Measurements from ENCODE around the gene DNASE1.

Gene DNASE1

GRCh38 chr16:3656491-3657468 lies 2.3 kb downstream of the DNASE1 start:
- H3K27ac ChIP-seq (ENCODE audit: low read length) = no peak overlapping the region
- H3K27me3 ChIP-seq (ENCODE audit: insufficient read depth, low read length) = no peaks in the 10 kb centered on the region
- no peaks in the 10 kb centered on the region for H3K9me3 ChIP-seq (ENCODE audit: insufficient read depth, low read depth, low read length)
- H3K36me3 ChIP-seq (ENCODE audit: insufficient read depth, low read depth, low read length) = peaks cover 77% of the 10 kb centered on the region
- no peak overlapping the region for H3K9ac ChIP-seq (ENCODE audit: low read depth, low read length)
- no peak overlapping the region for H3K4me3 ChIP-seq (ENCODE audit: low read length)
- H3K4me1 ChIP-seq (ENCODE audit: insufficient read depth, low read length) = peaks cover 10% of the 10 kb centered on the region; the same call in 1 of the 2 replicates

DNA sequence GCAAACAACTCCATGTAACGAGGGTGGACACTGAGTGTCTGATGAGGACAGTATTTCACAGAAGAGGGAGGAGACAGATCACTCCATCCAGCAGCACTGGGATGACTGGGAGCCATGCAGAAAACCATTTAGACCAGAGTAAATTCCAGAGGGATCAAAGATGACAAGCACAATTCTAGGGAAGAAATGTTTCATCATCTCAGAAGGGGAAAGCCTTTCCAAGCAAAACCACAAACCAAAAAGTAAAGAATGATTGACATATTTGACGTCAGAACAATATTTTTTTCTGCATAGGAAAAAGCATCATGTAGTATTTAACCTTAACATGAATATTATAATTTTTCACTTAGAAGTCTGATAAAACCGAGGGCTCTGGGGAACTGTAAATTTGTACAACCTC lies 4.8 kb downstream of the DNASE1 start:
- Histone ChIP-seq H3K9me3 (ENCODE audit: insufficient read depth, low read depth, low read length) (no peaks in the 10 kb centered on the region), H3K36me3 (ENCODE audit: insufficient read depth, low read depth, low read length) (peaks cover 96% of the 10 kb centered on the region), H3K27me3 (ENCODE audit: insufficient read depth, low read length) (no peaks in the 10 kb centered on the region), H3K4me1 (ENCODE audit: insufficient read depth, low read length) (peaks cover 3% of the 10 kb centered on the region; the same call in 1 of the 2 replicates), H3K9ac (ENCODE audit: low read depth, low read length) (no peak overlapping the region), H3K27ac (ENCODE audit: low read length) (no peak overlapping the region), H3K4me3 (ENCODE audit: low read length) (no peak overlapping the region)

DNA sequence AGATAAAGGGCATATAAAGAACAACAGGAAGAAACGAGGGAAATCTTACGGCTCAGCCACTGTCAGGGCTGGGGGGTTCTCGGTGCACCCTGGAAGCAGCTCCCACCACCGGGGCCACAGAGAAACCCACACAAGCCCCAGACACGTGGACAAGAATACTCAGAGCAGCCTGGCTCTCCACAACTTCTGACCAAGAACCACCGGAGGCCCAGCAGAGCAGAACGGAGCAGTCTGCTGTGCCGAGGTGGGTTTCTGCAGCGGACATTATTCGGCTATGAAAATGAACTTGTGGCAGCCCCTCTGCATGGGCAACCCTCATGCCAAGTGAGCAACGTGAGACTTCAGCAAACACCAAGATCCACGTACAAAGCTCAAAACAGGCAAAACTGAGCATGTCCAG lies 6.8 kb downstream of the DNASE1 start:
- peaks cover 99% of the 10 kb centered on the region for H3K36me3 ChIP-seq (ENCODE audit: insufficient read depth, low read depth, low read length)

GRCh38 chr16:3661922-3662321 lies 7.4 kb downstream of the DNASE1 start:
- Histone ChIP-seq H3K9me3 (ENCODE audit: insufficient read depth, low read depth, low read length) (no peaks in the 10 kb centered on the region), H3K36me3 (ENCODE audit: insufficient read depth, low read depth, low read length) (peaks cover 98% of the 10 kb centered on the region), H3K4me3 (ENCODE audit: low read length) (no peak overlapping the region), H3K27me3 (ENCODE audit: insufficient read depth, low read length) (no peaks in the 10 kb centered on the region), H3K9ac (ENCODE audit: low read depth, low read length) (no peak overlapping the region), H3K27ac (ENCODE audit: low read length) (no peak overlapping the region), H3K4me1 (ENCODE audit: insufficient read depth, low read length) (no peaks in the 10 kb centered on the region)

More for the DNA sequence above, 6.8 kb downstream of the DNASE1 start:
- no peaks in the 10 kb centered on the region for H3K9me3 ChIP-seq (ENCODE audit: insufficient read depth, low read depth, low read length)
- H3K4me3 ChIP-seq (ENCODE audit: low read length) = no peak overlapping the region
- no peaks in the 10 kb centered on the region for H3K27me3 ChIP-seq (ENCODE audit: insufficient read depth, low read length)
- H3K4me1 ChIP-seq (ENCODE audit: insufficient read depth, low read length) = no peaks in the 10 kb centered on the region
- no peak overlapping the region for H3K9ac ChIP-seq (ENCODE audit: low read depth, low read length)
- no peak overlapping the region for H3K27ac ChIP-seq (ENCODE audit: low read length)

- H3K9me3 ChIP-seq (ENCODE audit: insufficient read depth, low read depth, low read length) = no peaks in the 10 kb centered on the region
- no peaks in the 10 kb centered on the region for H3K4me1 ChIP-seq (ENCODE audit: insufficient read depth, low read length)
- H3K9ac ChIP-seq (ENCODE audit: low read depth, low read length) = no peak overlapping the region
- no peak overlapping the region for H3K4me3 ChIP-seq (ENCODE audit: low read length)
- peaks cover 95% of the 10 kb centered on the region for H3K36me3 ChIP-seq (ENCODE audit: insufficient read depth, low read depth, low read length)
- H3K27me3 ChIP-seq (ENCODE audit: insufficient read depth, low read length) = no peaks in the 10 kb centered on the region
- no peak overlapping the region for H3K27ac ChIP-seq (ENCODE audit: low read length)
These were observed 8.1 kb downstream of the DNASE1 start for GRCh38 chr16:3662601-3663000.

DNA sequence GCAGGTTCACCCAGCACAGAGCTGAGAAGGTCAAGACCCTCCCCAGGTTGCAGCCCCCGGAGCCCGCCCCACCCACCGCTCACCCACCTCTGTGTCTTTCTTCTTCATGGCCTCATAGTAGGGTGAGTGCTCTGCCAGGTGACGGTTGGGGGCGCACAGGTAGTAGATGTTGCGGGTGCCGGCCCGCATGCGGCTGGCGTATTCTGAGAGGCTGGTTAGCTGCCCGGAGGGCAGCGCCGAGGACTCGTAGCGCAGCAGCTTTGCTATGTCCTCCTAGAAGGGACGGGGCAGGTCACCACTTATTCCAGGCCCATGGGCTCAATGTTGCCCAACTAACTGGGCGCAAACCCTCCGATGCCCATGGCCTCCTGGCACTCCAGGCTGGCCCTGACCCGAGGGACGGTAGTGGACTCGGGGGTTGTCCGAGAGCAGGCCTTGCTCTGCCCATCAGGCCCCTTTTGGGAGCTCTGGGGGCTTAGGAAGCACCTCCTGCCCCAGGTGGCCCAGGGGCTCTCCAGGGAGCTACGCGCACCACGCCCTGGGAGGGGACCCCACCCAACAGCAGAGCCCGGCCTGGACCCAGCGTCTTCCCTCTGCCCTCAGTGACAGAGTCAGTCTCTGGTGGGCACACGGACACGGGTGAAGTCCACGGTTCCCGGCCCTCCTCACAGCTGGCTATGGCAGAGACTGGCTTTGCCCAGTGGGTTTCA lies 9.9 kb downstream of the DNASE1 start:
- no peak overlapping the region for H3K27ac ChIP-seq (ENCODE audit: low read length)
- H3K9me3 ChIP-seq (ENCODE audit: insufficient read depth, low read depth, low read length) = no peaks in the 10 kb centered on the region
- H3K9ac ChIP-seq (ENCODE audit: low read depth, low read length) = no peak overlapping the region
- H3K4me1 ChIP-seq (ENCODE audit: insufficient read depth, low read length) = no peaks in the 10 kb centered on the region
- H3K4me3 ChIP-seq (ENCODE audit: low read length) = no peak overlapping the region
- no peaks in the 10 kb centered on the region for H3K27me3 ChIP-seq (ENCODE audit: insufficient read depth, low read length)
- peaks cover 89% of the 10 kb centered on the region for H3K36me3 ChIP-seq (ENCODE audit: insufficient read depth, low read depth, low read length)

- Histone ChIP-seq H3K4me3 (ENCODE audit: low read length) (no peak overlapping the region), H3K27me3 (ENCODE audit: insufficient read depth, low read length) (no peaks in the 10 kb centered on the region), H3K9me3 (ENCODE audit: insufficient read depth, low read depth, low read length) (no peaks in the 10 kb centered on the region), H3K36me3 (ENCODE audit: insufficient read depth, low read depth, low read length) (peaks cover 80% of the 10 kb centered on the region), H3K27ac (ENCODE audit: low read length) (no peak overlapping the region), H3K9ac (ENCODE audit: low read depth, low read length) (no peak overlapping the region), H3K4me1 (ENCODE audit: insufficient read depth, low read length) (no peaks in the 10 kb centered on the region)
These were observed 11.0 kb downstream of the DNASE1 start for GRCh38 chr16:3665508-3665907.

DNA sequence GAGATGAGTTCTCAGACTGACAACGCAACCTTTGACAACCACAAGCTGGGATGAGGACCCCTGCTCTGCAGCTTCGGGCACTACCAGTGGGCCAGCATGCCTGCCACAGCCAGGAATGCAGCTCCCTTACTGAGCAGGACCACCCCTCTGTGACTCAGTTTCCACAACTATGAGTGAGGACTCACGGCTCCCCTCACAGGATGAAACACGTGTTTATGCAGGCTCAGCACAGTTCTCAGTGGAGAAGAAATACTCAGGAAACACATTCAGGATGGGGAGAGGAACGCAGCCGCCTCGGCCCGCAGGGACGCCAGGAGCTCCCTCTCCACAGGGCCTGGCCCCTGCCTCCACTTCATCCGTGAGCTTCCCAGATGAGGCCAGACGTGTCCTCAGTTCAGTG lies 14.1 kb downstream of the DNASE1 start:
- Histone ChIP-seq H3K9ac (ENCODE audit: low read depth, low read length) (no peak overlapping the region), H3K36me3 (ENCODE audit: insufficient read depth, low read depth, low read length) (peaks cover 79% of the 10 kb centered on the region), H3K27me3 (ENCODE audit: insufficient read depth, low read length) (no peaks in the 10 kb centered on the region), H3K4me1 (ENCODE audit: insufficient read depth, low read length) (no peaks in the 10 kb centered on the region), H3K27ac (ENCODE audit: low read length) (no peak overlapping the region), H3K9me3 (ENCODE audit: insufficient read depth, low read depth, low read length) (no peaks in the 10 kb centered on the region), H3K4me3 (ENCODE audit: low read length) (no peak overlapping the region)

DNA sequence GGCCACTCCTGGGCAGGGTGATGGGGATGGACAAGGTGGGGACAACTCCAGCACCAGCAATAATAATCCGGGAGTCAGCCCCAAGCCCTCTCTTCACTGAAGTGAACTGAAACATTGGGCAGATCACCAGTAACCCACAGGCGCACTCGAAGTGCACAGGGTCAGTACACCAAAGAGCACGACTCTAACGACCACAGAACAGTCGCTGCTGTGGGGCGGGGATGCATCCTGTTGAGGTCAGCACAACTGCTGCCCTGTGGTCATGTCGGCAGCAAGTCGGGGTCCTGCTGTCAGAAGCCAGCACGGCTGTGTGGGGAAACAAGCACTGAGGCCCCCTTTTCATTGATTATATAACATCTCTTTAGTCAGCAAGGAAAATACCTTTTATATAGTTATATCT lies 14.6 kb downstream of the DNASE1 start:
- Histone ChIP-seq H3K36me3 (ENCODE audit: insufficient read depth, low read depth, low read length) (peaks cover 79% of the 10 kb centered on the region), H3K9ac (ENCODE audit: low read depth, low read length) (no peak overlapping the region), H3K27me3 (ENCODE audit: insufficient read depth, low read length) (no peaks in the 10 kb centered on the region), H3K4me1 (ENCODE audit: insufficient read depth, low read length) (no peaks in the 10 kb centered on the region), H3K9me3 (ENCODE audit: insufficient read depth, low read depth, low read length) (no peaks in the 10 kb centered on the region), H3K27ac (ENCODE audit: low read length) (no peak overlapping the region), H3K4me3 (ENCODE audit: low read length) (no peak overlapping the region)

DNA sequence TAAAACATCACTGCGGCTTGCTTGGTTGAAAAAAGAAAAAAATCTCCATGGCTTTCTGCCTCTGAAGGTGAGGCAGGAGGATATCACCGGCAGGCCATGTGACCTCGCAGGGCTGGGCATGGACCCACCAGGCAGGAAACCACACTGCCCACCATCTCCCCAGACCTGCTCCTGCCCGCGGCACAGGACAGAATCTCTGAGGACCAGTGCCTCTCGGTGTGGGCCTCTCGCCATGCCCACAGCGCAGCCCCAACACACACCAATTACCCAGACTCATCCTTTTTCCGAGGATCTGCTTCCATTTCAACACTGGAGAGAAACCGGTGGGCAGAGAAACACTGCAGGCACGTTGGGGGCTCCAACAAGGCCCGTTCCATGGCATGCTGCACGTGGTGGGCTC lies 16.2 kb downstream of the DNASE1 start:
- H3K27ac ChIP-seq (ENCODE audit: low read length) = no peak overlapping the region
- no peaks in the 10 kb centered on the region for H3K4me1 ChIP-seq (ENCODE audit: insufficient read depth, low read length)
- no peak overlapping the region for H3K4me3 ChIP-seq (ENCODE audit: low read length)
- H3K36me3 ChIP-seq (ENCODE audit: insufficient read depth, low read depth, low read length) = peaks cover 79% of the 10 kb centered on the region
- H3K9ac ChIP-seq (ENCODE audit: low read depth, low read length) = no peak overlapping the region
- H3K9me3 ChIP-seq (ENCODE audit: insufficient read depth, low read depth, low read length) = no peaks in the 10 kb centered on the region
- H3K27me3 ChIP-seq (ENCODE audit: insufficient read depth, low read length) = no peaks in the 10 kb centered on the region

- peaks cover 79% of the 10 kb centered on the region for H3K36me3 ChIP-seq (ENCODE audit: insufficient read depth, low read depth, low read length)
- no peak overlapping the region for H3K4me3 ChIP-seq (ENCODE audit: low read length)
- H3K9me3 ChIP-seq (ENCODE audit: insufficient read depth, low read depth, low read length) = no peaks in the 10 kb centered on the region
- H3K27ac ChIP-seq (ENCODE audit: low read length) = no peak overlapping the region
- no peak overlapping the region for H3K9ac ChIP-seq (ENCODE audit: low read depth, low read length)
- no peaks in the 10 kb centered on the region for H3K4me1 ChIP-seq (ENCODE audit: insufficient read depth, low read length)
- H3K27me3 ChIP-seq (ENCODE audit: insufficient read depth, low read length) = no peaks in the 10 kb centered on the region
These were observed 16.9 kb downstream of the DNASE1 start for GRCh38 chr16:3671424-3671823.

- no peak overlapping the region for H3K9ac ChIP-seq (ENCODE audit: low read depth, low read length)
- no peaks in the 10 kb centered on the region for H3K4me1 ChIP-seq (ENCODE audit: insufficient read depth, low read length)
- H3K36me3 ChIP-seq (ENCODE audit: insufficient read depth, low read depth, low read length) = peaks cover 82% of the 10 kb centered on the region
- no peak overlapping the region for H3K27ac ChIP-seq (ENCODE audit: low read length)
- H3K27me3 ChIP-seq (ENCODE audit: insufficient read depth, low read length) = no peaks in the 10 kb centered on the region
- H3K9me3 ChIP-seq (ENCODE audit: insufficient read depth, low read depth, low read length) = no peaks in the 10 kb centered on the region
- no peak overlapping the region for H3K4me3 ChIP-seq (ENCODE audit: low read length)
These were observed 18.1 kb downstream of the DNASE1 start for GRCh38 chr16:3672571-3673041.
